Measurements from ENCODE around the gene ADGRD1.

ADGRD1 gene

GRCh38 chr12:131005161-131006035, 51.7 kb downstream of the ADGRD1 start:
- DNase-seq: no peak

- DNase-seq: no peak
These were observed 52.5 kb downstream of the ADGRD1 start for GRCh38 chr12:131006036-131006735.

GRCh38 chr12:131007031-131007739, 53.5 kb downstream of the ADGRD1 start:
- DNase-seq: peak in 32 of 56 donors; percentile 5 to 65 (median 16)

- DNase-seq: no peak
These were observed 54.0 kb downstream of the ADGRD1 start for GRCh38 chr12:131007740-131008117.

GRCh38 chr12:131008131-131008912, 54.6 kb downstream of the ADGRD1 start:
- no peak for DNase-seq

DNA sequence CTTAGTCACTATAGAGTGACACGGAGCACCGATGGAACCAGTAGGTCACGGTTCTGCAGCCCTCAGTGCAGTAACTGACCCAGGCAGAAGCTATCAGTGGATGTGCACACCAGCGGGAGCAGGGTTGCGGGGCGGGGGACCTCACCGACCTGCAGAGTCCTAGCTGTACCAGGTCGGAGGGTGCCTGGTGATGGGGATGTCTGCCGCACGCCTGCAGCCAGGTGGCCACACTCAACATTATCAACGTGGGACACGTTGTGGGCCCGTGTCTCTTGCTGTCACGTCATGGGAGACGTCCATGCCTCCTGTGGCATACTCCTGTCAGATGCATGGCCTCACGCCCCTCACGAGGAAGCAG, 55.2 kb downstream of the ADGRD1 start:
- DNase-seq: no peak

GRCh38 chr12:131009595-131010395, 56.1 kb downstream of the ADGRD1 start:
- DNase-seq: no peak

DNA sequence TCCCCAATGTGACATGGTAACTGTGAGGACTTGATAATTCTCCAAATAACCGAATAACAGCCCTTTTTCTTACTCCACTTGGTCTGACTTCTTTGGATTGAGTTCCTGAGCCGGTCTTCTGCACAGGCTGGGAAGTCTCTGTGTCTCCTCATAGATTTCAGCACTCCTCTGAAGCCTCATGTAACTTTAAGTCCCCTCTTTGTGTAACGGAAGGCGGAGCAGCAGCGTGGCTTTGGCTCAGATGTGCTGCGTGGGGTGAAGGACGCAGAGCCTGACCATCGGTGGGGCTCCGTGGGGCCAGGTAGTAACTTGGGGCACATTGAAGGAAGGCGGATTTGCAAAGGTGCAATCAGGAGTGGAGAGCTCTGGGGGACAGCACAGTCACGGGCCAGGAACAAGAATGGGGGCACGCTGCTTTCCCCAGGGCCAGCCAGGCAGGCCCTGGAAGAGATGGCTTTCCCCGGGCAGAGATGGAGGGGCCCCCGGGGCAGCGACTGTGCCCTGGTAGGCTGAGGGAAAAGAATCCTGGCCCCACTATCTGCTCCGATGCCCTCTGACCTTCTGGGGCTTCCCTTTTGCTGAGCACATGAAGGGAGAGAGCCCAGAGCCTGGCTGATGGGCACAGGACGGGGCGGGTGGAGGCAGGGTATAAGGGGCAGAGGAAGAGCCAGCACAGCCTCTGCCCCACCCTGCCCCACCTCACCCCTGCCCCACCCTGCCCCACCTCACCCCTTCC, 56.9 kb downstream of the ADGRD1 start:
- no peak for DNase-seq

DNA sequence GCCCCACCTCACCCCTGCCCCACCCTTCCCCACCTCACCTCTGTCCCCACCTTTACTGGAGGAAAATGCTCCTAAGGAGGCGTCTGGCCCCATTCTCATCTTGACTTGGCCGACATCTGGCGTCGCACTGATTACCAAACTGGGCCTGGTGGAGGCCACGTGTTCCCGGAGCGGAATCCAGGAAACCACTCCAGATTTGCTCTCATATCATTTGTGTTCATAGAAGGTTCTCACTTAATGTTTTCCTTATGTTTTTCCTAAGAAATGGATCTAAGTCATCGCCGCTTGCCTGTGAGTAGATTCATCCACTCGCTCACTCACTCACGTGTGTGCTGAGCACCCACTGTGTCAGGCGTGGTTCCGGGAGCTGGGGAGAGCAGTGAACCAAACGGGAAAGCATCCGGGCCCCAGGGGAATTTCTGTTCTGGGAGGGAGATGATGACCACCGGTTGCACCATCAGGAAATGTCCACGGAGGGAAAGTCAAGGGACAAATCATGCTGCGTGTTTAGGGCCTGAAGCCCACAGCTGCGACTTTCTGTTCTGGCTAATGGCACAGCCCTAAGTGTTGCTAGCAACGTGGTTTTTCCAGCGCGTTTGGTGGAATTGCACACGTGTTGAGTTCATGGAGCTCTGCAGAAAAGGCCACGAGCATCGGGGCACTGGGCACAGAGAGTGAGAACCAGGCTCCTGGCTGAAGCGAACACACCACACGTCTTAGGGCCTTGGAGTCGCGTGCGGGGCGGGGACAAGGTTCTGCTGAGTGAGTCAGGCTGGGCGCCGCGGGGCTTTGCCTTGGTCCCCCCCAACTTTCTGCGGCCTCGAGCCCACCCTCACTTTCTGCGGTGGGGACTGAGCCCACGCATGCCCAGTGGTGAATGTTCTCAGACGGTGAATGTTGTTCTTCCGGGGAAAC, 57.7 kb downstream of the ADGRD1 start:
- no peak for DNase-seq

GRCh38 chr12:131012279-131013069, 58.8 kb downstream of the ADGRD1 start:
- DNase-seq: no peak

- DNase-seq: no peak
These were observed 59.4 kb downstream of the ADGRD1 start for GRCh38 chr12:131013118-131013517.

DNA sequence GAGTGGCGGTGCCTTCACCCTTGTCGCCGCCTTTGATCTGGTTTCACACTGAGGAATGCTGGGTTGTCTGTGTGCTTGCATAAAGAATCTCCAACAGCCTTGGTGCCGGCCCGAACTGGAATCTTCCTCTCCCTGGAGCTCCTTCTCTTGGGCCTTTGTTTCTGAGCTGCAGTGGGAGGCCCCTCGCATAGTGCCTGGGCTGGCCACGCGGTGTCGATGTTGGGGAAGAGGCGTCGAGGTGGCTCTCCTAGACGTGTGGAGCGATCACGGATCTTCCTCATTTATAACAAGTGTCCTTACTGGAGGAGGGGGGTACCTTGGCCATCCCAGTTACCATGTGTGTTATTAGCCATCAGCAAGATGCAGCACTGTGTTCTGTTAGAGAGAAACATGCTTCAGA, 60.6 kb downstream of the ADGRD1 start:
- DNase-seq: no peak

- DNase-seq: no peak
These were observed 62.1 kb downstream of the ADGRD1 start for GRCh38 chr12:131015581-131016337.

GRCh38 chr12:131017477-131017991, 63.8 kb downstream of the ADGRD1 start:
- no peak for DNase-seq

DNA sequence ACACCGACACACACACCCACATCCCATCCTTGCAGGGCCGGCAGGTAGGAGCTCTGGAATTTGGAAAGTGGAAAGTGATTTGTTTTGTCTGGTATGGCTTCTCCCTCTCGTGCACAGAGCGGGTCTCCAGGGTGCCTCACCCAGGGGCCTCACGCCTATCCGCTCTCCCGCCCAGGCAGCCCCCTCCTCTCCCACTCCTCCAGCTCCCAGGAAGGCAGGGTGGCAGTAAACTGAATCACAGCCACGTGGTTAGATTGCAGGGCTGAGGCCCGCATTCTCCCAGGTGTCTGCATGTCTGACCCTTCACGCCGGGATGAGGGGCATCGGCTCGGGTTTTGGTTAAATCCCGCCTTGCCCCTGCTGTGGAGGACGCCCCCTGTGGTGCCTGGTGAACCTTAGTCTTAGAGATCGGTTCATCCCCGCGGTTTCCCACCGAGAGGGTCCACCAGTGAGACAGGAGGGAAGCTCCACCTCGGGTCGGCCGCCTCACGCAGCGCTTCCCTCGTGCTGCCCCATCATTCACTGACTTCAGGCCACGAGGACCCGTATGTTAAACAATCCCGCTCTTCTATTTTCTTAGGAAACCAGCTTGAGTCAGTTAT, 64.4 kb downstream of the ADGRD1 start:
- no peak for DNase-seq

DNA sequence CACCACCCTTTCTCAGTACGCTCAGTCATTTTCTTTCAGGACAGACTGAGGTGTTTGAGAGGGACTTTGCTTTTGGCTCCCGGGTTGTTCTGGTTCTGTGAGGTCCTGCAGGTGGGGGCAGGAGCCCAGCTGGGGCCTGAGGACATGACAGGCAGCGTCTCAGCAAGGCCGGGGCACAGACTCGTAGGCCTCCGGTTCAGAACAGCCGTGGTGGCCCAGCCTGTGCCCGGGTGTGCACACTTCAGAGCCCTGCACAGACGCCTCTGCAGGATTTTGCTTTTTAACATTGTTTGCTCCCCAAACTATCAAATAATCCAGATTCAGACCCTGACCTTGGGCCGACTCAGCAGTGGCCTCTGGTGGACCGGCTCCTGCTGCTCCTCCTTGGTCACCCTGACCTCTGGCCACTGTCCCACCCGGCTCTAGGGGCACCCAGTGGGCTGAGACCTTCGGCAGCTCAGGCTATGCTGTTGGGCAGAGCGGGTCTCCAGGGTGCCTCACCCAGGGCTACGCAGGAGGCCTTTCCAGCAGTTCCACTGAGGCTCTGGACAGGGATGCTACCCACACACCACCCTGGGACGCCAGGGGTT, 65.2 kb downstream of the ADGRD1 start:
- DNase-seq: no peak

Data from nucleus accumbens (tissue), 56 donors.